GM19463 (cell line): ENCODE measurements around the gene POU3F2.
A peak's percentile ranks its signal among the peaks of the same experiment; 100 is the strongest.

Experiments
- ATAC-seq: cut with Tn5 transposase; IDR thresholded peaks from one replicate; pipeline ENCODE4 v1.9.1; 2021; ENCODE audit warnings: mild to moderate bottlenecking, moderate library complexity; ENCODE audit not compliant: unreplicated experiment

The POU3F2 gene

GRCh38 chr6:98830146-98830545 is 4.2 kb upstream of the POU3F2 start:
- no peak for ATAC-seq

DNA sequence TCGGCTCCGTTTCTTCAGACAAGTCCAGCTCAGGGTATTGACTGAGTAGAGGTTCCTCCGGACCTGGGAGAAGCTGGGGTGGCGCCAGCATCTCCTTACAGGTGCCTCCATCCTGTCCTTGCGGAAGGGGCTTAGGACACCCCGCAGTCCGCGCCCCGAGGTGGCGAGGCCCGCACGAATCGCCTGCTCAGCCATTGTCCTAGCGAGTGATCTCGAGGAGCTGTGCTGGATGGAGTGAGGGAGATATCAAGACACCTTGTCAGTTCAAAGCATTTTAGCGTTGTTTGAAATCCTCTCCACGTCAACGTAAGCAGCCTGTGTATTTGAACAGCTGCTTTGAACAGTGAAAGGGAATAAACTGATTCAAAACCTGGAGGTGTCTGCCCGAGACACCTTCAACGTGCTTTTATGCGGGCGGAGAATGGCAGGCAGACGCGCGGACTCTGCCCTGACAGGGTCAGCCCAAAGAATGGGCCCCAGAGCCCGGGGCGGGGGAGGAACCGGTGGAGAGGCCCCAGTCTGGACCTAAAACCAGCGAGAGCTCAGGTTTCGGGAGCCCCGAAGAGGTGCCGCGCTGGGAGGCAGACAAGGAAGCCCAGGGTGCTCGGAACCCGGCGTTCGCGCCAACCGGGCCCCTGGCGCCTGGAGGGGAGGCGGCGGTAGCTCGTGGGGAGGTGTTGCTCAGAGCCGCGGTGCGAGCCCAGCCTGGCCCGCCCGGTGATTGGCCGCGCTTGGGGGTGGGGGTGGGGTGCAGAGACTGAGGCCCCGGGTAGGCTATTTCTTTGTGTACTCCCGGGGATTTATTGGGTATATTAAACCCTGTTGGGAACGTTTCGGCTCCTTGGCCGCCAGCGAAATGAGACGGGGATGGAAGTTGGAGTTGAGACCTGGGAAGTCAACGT is 3.1 kb upstream of the POU3F2 start:
- ATAC-seq = no peak

GRCh38 chr6:98831959-98832283 is 2.5 kb upstream of the POU3F2 start:
- no peak for ATAC-seq

- no peak for ATAC-seq
These were observed 1.9 kb upstream of the POU3F2 start for GRCh38 chr6:98832284-98833056.

DNA sequence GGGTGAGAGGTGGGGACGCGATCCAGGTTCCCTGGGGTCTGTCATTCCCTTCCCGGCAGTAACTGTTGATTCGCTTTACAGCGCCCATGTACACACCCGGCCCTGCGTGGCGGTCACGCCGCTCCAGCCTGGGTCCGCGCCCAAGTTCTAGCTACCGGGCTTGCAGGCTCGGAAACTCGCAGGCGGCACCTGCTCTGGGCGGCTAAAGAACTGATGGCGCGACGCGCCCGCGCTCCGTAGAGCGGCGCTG is 1.4 kb upstream of the POU3F2 start:
- peak; percentile 28 for ATAC-seq

DNA sequence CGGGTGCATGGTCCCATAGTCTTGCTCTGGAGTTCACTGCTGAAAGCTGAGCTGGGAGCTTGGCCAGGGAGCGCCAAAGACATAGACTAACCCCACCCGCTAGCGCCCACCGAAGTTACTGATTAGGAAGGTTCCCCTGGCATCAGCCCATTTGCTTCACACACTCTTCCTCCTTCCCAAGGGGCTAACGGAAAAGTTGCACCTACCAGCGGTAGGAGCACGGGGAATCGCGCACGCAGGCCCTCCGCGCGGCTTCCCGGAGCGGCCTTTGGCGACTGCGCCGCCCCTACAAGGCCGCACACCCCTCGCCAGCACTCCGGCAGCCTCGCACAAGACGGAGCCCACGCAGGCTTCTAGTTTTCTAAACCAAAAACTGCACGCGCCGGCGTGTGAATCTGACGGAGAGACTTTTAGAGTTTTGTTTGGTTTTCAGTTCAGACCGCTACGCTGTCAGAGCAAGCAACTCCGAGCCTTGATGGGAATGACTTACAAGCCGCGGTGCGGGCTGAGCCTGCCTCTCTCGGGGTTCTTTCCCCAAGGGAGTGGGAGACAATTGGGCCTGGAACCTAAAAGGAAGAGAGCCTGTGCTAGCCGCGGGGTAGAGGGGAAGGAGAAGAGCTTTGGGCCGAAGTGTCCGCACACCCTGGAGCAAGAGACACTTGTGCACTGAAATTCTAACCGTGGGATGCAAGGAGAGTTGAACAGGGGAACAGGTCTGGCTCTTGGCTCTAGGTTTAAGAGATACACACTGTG is 891 bp upstream of the POU3F2 start:
- ATAC-seq = peak; percentile 5

DNA sequence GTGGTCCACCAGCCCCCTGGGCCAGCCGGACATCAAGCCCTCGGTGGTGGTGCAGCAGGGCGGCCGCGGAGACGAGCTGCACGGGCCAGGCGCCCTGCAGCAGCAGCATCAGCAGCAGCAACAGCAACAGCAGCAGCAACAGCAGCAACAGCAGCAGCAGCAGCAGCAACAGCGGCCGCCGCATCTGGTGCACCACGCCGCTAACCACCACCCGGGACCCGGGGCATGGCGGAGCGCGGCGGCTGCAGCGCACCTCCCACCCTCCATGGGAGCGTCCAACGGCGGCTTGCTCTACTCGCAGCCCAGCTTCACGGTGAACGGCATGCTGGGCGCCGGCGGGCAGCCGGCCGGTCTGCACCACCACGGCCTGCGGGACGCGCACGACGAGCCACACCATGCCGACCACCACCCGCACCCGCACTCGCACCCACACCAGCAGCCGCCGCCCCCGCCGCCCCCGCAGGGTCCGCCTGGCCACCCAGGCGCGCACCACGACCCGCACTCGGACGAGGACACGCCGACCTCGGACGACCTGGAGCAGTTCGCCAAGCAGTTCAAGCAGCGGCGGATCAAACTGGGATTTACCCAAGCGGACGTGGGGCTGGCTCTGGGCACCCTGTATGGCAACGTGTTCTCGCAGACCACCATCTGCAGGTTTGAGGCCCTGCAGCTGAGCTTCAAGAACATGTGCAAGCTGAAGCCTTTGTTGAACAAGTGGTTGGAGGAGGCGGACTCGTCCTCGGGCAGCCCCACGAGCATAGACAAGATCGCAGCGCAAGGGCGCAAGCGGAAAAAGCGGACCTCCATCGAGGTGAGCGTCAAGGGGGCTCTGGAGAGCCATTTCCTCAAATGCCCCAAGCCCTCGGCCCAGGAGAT is 1.0 kb downstream of the POU3F2 start:
- ATAC-seq = no peak

DNA sequence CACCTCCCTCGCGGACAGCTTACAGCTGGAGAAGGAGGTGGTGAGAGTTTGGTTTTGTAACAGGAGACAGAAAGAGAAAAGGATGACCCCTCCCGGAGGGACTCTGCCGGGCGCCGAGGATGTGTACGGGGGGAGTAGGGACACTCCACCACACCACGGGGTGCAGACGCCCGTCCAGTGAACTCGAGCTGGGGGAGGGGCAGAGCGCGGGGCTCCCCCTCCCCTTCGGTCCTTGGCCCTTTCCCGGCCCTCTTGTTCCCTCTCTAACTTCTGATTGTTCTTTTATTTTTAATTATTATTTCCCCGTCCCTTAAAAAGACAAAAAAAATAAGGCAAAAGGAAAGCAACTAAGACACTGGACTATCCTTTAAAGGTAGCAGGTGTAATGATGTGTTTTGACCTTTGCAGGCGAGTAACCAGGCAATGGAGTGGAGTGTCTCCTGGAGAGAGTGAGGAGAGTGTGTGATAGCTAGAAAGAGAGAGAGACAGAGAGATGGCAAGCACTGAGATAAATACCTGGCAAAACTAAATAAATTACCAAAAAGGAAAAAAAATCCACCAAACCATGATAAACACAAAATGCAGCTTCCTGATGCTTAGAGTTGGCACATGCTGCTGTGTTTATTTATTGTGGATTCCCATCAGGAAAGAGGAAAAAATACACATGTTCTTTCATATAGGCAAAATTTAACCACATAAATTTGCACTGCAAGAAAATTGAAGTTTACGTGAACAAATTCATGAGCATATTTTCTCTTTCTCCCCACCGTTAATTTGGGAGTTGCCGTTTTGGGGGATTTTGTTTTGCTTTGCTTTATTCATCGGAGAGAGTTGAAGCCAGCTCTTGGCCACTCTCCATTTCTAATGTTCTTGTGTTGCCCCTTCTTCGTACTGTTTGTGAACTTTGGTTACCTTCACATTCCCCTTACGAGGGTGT is 1.9 kb downstream of the POU3F2 start:
- ATAC-seq = no peak

- no peak for ATAC-seq
These were observed 2.9 kb downstream of the POU3F2 start for GRCh38 chr6:98836962-98837944.

GRCh38 chr6:98838032-98838431 is 3.7 kb downstream of the POU3F2 start:
- no peak for ATAC-seq

DNA sequence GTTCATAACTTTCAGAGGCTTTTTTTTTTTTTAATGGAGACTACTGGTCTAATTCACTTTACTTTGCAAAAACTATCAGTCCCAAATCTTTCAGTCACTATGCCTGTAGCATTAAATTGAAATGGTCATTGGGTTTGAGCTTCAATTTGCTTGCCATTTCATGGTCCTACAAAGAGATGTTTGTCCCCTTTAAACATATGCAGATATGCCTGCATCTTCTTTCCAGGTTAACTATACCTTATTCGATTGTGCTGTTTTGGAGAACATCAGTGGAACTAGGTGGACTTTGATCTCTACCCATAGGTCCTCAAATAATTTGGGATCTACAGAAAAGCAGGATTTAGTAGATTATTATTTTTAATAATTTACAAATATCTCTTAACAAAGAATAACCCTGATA is 4.6 kb downstream of the POU3F2 start:
- ATAC-seq = no peak

DNA sequence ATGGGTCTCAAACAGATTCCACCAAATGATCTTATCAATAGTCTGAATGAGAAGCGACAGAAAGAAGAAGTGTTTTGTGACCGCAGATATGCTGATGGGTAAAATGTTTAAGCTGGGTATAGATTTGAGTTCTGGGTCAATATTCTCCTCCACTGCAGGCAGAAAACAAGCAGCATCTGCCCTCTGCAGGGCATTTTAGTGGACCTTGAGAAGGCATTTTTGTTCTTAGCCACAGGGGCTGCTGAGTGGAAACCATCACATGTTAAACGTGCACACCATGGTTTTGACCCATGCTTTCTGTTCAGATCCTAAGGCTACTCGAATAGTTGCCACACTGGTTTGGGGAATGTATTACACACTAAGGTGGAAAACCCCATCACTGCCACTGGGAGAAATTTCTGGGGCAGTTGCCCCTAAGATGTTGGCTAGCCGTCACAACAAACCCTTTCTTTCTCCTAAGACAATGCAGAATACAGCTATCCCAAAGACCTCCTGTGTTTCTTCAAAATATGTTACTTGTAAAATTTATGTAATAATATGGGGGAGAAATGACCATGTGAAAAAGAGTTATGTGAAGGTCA is 5.5 kb downstream of the POU3F2 start:
- no peak for ATAC-seq

- no peak for ATAC-seq
These were observed 6.0 kb downstream of the POU3F2 start for GRCh38 chr6:98840385-98840784.

DNA sequence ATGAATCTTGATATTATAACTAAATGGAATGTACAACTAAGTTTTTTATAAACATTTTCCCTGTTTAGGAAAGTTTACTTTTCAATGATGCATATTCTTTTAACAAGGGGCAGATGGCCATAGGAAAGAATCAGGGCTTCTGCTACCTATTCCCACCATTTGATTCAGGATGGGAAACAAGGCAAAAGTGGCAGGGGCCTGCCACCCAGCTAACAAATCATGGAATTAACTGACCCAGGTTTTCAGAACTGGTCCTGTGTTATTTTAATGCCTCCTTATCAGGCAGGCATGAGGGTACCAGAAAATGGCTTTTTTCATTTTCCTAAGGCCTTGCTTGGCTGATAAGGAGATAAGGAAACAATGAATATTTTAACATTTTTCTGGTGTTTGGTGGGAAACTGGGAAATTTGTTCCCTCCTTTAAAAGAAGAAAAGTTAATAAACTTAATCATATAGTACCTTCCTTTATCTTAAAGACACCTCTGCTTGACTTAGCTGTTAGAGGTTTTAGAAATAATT is 6.7 kb downstream of the POU3F2 start:
- ATAC-seq = no peak

- no peak for ATAC-seq
These were observed 7.4 kb downstream of the POU3F2 start for GRCh38 chr6:98841621-98842341.

- no peak for ATAC-seq
These were observed 8.2 kb downstream of the POU3F2 start for GRCh38 chr6:98842342-98843180.
